Esophagus mucosa (tissue), 1 donor: ENCODE measurements around the gene ONECUT2. TPM values are rescaled to one million over a fixed set of nuclear protein-coding genes. Genes with fewer than 3 reads are reported as not detected.

Experiments
- ATAC-seq: fragments of 200-7000 bp; cut with Tn5 transposase; one replicate; pipeline ENCODE4 v1.9.1; 2020
- total RNA-seq: library from RNA; stranded (reverse); gene quantifications from one replicate; pipeline ENCODE4 v1.2.4, GENCODE V29; 2023
- donor health status: DM: yes; HTN: yes; CAD: no.

Gene ONECUT2
- total RNA-seq, 1 donor from 2014 or later = under 0.01 TPM

DNA sequence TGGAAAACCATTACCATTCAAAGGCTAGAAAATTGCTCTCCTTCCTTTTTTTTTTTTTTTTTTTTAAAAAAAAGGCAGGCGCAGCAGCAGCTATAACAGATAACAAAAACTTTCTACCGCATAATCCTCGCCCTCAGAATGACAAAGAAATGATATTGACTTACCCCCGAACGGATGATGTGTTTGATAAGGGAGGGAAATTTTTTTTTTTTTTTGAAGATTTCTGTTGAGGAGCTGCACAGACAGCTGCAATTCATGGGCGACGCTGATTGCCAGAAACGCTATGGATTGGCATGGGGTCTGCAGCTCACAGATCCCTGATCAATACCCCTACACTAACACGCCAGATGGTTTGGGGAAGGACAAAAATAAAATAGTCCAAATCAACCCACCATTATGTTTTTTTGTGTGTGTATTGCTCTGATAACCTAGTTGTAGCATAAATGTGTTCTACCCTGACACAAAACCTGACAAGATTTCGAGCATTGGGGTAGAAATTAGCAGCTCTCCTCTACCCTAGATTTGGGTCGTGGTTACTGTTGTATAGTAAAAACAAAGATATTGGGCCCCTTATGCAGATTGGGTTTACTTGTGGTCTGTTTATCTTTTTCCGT is 3.6 kb upstream of the ONECUT2 start:
- no peak for ATAC-seq

DNA sequence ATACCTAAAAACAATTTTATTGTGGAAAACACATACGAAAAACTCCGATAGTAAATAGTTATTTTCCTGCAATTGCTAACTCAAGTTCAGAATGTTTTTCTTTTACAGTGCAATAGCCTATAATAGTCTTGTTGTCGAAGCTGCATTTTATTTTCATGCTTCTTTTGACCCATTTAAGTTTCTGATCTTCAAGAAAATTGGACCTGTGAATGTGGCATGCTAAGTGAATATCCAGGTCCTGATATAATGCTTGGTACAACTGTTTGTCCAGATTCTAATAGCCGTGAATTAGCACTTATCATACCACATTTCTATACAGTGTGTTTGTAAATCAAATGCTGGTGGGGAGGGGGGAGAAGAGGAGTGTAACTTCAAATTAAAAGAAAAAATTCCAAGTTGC is 3.0 kb upstream of the ONECUT2 start:
- no peak for ATAC-seq

GRCh38 chr18:57432751-57433400 is 2.3 kb upstream of the ONECUT2 start:
- ATAC-seq = no peak

GRCh38 chr18:57433482-57433881 is 1.7 kb upstream of the ONECUT2 start:
- ATAC-seq = no peak

DNA sequence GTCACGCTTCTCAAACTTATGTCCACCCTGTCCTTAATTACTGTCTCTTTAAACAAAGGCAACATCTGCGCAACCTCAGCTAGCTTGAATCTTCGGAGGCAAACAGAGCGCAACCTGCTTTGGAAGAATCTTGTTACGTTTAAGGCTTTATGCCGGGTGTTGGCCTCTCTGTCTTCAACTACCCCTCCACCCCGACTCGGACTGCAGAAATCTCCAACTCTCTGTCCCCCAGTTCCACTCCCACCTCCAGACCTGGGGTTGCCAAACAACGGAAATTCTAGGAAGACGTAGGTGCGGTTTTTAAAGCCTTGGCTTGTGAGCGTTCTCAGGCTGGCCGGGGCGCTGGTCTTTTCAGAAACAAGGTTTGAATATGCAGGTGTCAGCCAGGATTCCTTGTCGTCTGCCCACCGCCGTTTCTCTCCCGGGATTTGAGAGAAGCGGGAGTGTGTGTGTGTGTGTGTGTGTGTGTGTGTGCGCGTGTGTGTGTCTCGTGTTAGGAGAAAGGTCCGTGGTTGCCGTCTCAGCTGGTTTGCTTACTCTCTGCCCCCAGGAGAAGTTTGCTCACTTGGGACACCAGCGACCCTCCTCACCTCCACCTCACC is 1.1 kb upstream of the ONECUT2 start:
- ATAC-seq = no peak

GRCh38 chr18:57435846-57436190 is 644 bp downstream of the ONECUT2 start:
- no peak for ATAC-seq

- ATAC-seq = no peak
Observed at GRCh38 chr18:57436191-57436964, 1.2 kb downstream of the ONECUT2 start.

- no peak for ATAC-seq
Observed at GRCh38 chr18:57436965-57437333, 1.8 kb downstream of the ONECUT2 start.

GRCh38 chr18:57437402-57437765 is 2.2 kb downstream of the ONECUT2 start:
- ATAC-seq = no peak

DNA sequence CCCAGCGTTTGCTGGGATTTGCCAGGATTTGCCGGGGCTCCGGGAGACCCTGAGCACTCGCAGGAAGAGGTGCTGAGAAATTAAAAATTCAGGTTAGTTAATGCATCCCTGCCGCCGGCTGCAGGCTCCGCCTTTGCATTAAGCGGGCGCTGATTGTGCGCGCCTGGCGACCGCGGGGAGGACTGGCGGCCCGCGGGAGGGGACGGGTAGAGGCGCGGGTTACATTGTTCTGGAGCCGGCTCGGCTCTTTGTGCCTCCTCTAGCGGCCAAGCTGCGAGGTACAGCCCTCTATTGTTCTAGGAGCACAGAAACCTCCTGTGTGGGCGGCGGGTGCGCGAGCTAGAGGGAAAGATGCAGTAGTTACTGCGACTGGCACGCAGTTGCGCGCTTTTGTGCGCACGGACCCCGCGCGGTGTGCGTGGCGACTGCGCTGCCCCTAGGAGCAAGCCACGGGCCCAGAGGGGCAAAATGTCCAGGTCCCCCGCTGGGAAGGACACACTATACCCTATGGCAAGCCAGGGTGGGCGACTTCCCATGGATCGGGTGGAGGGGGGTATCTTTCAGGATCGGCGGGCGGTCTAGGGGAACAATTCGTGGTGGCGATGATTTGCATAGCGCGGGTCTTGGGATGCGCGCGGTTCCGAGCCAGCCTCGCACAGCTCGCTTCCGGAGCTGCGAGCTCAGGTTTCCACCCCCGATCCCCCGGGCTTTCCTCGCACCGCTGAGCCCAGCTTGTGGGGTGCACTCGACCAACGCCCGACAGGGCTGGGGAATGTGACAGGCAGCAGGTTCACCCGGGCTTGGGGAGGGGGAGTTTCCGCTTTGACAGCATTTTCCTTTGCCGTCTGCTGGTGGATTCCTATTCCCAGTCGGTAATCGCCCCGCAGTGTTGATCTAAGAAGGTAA is 2.8 kb downstream of the ONECUT2 start:
- ATAC-seq = peak; percentile 35

- no peak for ATAC-seq
Observed at GRCh38 chr18:57438743-57439608, 3.8 kb downstream of the ONECUT2 start.

- no peak for ATAC-seq
Observed at GRCh38 chr18:57439609-57439968, 4.4 kb downstream of the ONECUT2 start.

GRCh38 chr18:57439985-57440330 is 4.8 kb downstream of the ONECUT2 start:
- ATAC-seq = no peak

GRCh38 chr18:57440331-57441070 is 5.3 kb downstream of the ONECUT2 start:
- no peak for ATAC-seq

DNA sequence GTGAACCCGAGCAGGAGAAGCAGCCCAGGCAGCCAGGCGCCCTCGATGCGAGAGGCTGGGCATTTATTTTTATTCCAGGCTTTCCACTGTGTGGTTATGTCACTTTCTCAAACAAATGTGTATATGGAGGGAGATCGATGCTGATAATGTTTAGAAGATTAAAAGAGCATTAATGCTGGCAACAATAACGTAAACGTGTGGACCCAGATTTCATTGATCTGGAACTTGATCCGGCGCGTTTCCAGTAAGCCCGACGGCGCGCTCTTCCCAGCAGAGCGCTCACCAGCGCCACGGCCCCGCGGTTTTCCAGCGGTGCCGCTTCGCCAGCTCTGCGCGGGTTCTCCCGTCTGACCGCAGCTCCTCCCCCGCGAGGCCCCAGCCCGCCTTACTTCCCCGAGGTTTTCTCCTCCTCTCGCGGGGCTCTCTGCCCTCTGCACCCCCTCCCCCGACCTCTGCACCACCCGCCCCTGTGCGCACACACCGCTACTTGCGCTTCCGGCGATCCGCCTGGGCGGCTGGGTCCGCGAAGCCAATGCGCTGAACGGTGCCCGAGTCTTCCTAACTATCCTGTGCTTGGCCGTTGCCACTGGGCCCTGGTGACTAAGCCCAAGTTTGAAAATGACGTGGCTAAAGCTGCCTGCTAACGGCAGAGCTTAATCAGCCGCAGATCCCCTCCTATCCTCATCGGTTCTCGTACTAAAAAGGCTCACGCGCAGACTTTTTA is 6.1 kb downstream of the ONECUT2 start:
- ATAC-seq = no peak

GRCh38 chr18:57443247-57443646 is 8.1 kb downstream of the ONECUT2 start:
- ATAC-seq = no peak

- ATAC-seq = no peak
Observed at GRCh38 chr18:57443702-57444101, 8.5 kb downstream of the ONECUT2 start.

GRCh38 chr18:57444301-57444759 is 9.2 kb downstream of the ONECUT2 start:
- no peak for ATAC-seq

- no peak for ATAC-seq
Observed at GRCh38 chr18:57445488-57446319, 10.5 kb downstream of the ONECUT2 start.
